Pancreas (tissue), 10 donors: Measurements from ENCODE around the gene PRICKLE2. TPM values are rescaled to one million over a fixed set of nuclear protein-coding genes. Genes with fewer than 3 reads are reported as not detected.

Experiments used
- ATAC-seq, 4 donors: fragments of 200-7000 bp; cut with Tn5 transposase; one replicate each; pipeline versions ENCODE4 v1.8.0 to v1.9.1; 2020; ENCODE audit warnings: mild to moderate bottlenecking in 4 of 4, moderate library complexity in 4 of 4
- DNase-seq, 6 donors: peaks; one replicate each; pipeline ENCODE4 v3.0.0-alpha.2; 2020
- FAIRE-seq: peaks from 2 replicates; lab custom pipeline; 2012; peaks lifted over from hg19 to GRCh38; lab: Jason Lieb, UNC
- H3K27ac ChIP-seq, 4 donors: fragments of 200-600 bp; sonication (generic); 1 replicate in 3 of 4; 2 replicates in 1 of 4; pipeline versions ENCODE4 v1.5.0 to v1.8.0; 2020
- H3K27me3 ChIP-seq, 4 donors: fragments of 200-600 bp; one replicate each; pipeline ENCODE4 v1.8.0; 2021
- H3K36me3 ChIP-seq, 3 donors: fragments of 200-600 bp; sonication (generic) in 1 of 3; one replicate each; pipeline versions ENCODE4 v1.5.0 to v1.8.0; 2020 to 2021
- H3K4me1 ChIP-seq, 3 donors: fragments of 200-600 bp; one replicate each; pipeline ENCODE4 v1.8.0; 2021
- H3K4me3 ChIP-seq, 4 donors: fragments of 200-600 bp; sonication (generic) in 2 of 4; one replicate each; pipeline versions ENCODE4 v1.5.0 to v1.8.0; 2020 to 2021
- H3K9me3 ChIP-seq, 4 donors: fragments of 200-600 bp; one replicate each; pipeline ENCODE4 v1.8.0; 2021
- WGBS, 2 donors: extraction: QIAGEN DNeasy Blood & Tissue Kit; methylation state at CpG; one replicate each; pipeline ENCODE4 v1.1.7; 2013; 5-methylcytosine and 5-hydroxymethylcytosine counted together
- intact Hi-C, 3 donors: fragments of 100-400 bp; cut with DNase I; formaldehyde crosslinking; loops; one replicate each; pipeline versions ENCODE4 v1.11.1 to v1.14.2; 2022
- polyA plus RNA-seq, 2 donors: library from polyadenylated mRNA; stranded (reverse); fragments of 200-250 nt; gene quantifications; one replicate each; pipeline ENCODE4 v1.2.3, GENCODE V29; 2013
- total RNA-seq, 6 donors: library from RNA; stranded (reverse); fragmentation: NEBNext Ultra II Directional in 4 of 6; extraction: Animal tissue kit (Norgen Biotek cat#: 25700) in 4 of 6; gene quantifications; one replicate each; pipeline versions ENCODE4 v1.2.1 to v1.2.4, GENCODE V29; 2021 to 2023
- TF ChIP-seq, protein P1 (sequence below), 4 donors: fragments of 200-600 bp; sonication (generic) in 3 of 4; IDR thresholded peaks; one replicate each; pipeline versions ENCODE4 v1.5.0 to v1.8.0; 2021; ENCODE audit warnings: antibody characterized with exemption in 4 of 4
- donor health status: healthy with polysubstance abuse.
- donor health status: DM: no; HTN: no; CAD: no; lungs with moderate emphysema.
- donor health status: DM: no; HTN: no; CAD: no.
- donor health status: control.
- donor health status: control.
- donor health status: Bipolar disorder and iron deficiency.
- donor health status: DM: yes; HTN: yes; CAD: no.
- donor health status: DM: no; HTN: no; CAD: no.
- donor health status: DM: no; HTN: no; CAD: no.
- donor health status: DM: yes; HTN: yes; CAD: no.

Gene PRICKLE2
- total and polyA plus RNA-seq, 8 donors, result 1.5 to 13.9 (median 7.2) TPM

DNA sequence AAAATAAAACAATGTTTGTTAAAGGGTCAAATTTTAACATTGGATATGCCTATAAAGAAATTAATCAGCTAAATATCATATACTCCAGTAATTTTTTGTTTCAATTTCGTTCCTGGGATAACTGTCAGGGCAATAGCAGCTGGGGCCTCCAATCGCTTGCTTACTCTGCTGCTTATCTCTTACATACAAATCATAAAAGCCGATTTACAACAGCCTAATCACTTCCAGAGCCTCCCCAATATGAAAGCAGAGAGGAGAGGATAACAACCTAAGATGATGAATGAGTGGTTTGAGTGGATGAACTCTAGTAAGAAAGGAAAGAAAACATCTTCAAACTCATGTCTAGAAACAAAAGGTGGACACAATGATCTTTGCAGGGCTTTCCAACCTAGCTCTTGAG lies 121.3 kb downstream of the PRICKLE2 start:
- no peak for FAIRE-seq

DNA sequence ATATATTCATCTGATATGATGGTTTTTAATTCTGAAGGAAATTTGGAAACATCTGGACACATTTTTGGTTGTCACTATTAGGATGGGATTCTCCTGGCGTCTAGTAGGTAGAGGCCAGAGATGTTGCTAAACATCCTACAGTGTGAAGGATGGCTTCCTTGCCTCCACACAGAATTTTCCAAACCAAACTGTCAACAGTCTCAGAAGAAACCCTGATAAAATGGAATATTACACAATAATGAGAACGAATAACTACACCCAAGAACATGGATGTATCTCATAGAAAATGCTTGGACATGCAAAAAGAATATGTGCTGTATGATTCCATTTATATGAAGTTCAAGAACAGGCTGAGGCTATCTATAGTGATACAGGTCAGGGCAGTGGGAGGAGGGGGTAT lies 122.1 kb downstream of the PRICKLE2 start:
- TF ChIP-seq, protein P1, sequence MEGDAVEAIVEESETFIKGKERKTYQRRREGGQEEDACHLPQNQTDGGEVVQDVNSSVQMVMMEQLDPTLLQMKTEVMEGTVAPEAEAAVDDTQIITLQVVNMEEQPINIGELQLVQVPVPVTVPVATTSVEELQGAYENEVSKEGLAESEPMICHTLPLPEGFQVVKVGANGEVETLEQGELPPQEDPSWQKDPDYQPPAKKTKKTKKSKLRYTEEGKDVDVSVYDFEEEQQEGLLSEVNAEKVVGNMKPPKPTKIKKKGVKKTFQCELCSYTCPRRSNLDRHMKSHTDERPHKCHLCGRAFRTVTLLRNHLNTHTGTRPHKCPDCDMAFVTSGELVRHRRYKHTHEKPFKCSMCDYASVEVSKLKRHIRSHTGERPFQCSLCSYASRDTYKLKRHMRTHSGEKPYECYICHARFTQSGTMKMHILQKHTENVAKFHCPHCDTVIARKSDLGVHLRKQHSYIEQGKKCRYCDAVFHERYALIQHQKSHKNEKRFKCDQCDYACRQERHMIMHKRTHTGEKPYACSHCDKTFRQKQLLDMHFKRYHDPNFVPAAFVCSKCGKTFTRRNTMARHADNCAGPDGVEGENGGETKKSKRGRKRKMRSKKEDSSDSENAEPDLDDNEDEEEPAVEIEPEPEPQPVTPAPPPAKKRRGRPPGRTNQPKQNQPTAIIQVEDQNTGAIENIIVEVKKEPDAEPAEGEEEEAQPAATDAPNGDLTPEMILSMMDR (IDR thresholded peaks at IDR 0.05), result no peak
- intact Hi-C loops, result no loop called here
- 96 to 97% methylated on average over 2 of the region's 2 CpGs for WGBS, 2 donors

More for the DNA sequence above, 121.3 kb downstream of the PRICKLE2 start:
- H3K4me3 ChIP-seq, result no peak overlapping the region
- TF ChIP-seq, protein P1 (IDR thresholded peaks at IDR 0.05), result no peak
- H3K36me3 ChIP-seq, result peaks cover 0 to 5% (median 3%) of the 10 kb centered on the region in 3 donors
- no peak for ATAC-seq
- H3K9me3 ChIP-seq, result no peaks in the 10 kb centered on the region
- no peak overlapping the region for H3K27ac ChIP-seq
- WGBS, 2 donors, result 67 to 68% methylated on average over 3 of the region's 3 CpGs
- intact Hi-C loops, result no loop called here
- H3K27me3 ChIP-seq, result no peaks in the 10 kb centered on the region
- no peak for DNase-seq
- H3K4me1 ChIP-seq, result no peaks in the 10 kb centered on the region

DNA sequence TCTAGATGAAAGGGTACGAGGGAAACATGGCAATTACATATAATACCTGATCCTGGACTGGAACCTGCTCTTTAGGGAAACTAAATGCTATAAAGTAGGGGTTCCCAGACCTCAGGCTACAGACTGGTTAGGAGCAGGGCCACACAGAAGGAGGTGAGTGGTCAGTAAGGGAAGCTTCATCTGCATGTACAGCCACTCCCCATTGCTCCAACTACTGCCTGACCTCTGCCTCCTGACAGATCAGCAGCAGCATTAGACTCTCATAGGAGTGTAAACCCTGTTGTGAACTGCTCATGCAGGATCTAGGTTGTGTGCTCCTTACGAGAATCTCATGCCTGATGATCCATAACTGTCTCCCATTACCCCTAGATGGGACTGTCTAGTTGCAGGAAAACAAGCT lies 123.1 kb downstream of the PRICKLE2 start:
- H3K36me3 ChIP-seq, result peaks cover 0 to 5% (median 3%) of the 10 kb centered on the region in 3 donors
- no peaks in the 10 kb centered on the region for H3K27me3 ChIP-seq
- H3K27ac ChIP-seq, result no peak overlapping the region
- intact Hi-C loops, result no loop called here
- H3K9me3 ChIP-seq, result no peaks in the 10 kb centered on the region
- TF ChIP-seq, protein P1 (IDR thresholded peaks at IDR 0.05), result no peak
- 88 to 93% methylated on average over 2 of the region's 2 CpGs for WGBS, 2 donors
- no peak for DNase-seq
- H3K4me1 ChIP-seq, result no peaks in the 10 kb centered on the region
- no peak overlapping the region for H3K4me3 ChIP-seq
- no peak for FAIRE-seq
- ATAC-seq, result no peak

More for the DNA sequence above, 122.1 kb downstream of the PRICKLE2 start:
- Histone ChIP-seq H3K27ac (no peak overlapping the region), H3K36me3 (peaks cover 0 to 5% (median 3%) of the 10 kb centered on the region in 3 donors), H3K9me3 (no peaks in the 10 kb centered on the region), H3K27me3 (no peaks in the 10 kb centered on the region), H3K4me1 (no peaks in the 10 kb centered on the region), H3K4me3 (no peak overlapping the region)
- no peak for DNase-seq
- no peak for FAIRE-seq
- no peak for ATAC-seq

DNA sequence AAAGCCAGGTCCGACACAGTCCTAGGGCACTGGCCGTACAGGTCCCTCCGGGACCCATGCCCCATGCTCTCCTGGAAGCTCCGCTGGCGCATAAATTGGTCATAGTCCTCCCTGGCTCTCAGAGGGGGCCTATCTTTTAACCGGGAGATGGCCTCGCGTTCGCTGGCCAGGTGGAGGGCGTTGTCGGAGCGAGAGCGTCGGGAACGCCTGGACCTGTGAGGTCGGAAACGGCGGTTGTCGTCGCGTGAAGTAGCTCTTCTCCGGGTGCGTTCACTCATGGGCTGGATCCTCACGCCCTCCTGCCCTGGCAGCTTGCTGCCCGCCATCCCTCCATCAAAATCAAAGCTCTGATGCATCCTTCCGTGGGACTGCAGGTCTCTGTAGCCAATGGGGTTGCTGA lies 126.0 kb downstream of the PRICKLE2 start:
- ATAC-seq (no peak), DNase-seq (no peak), FAIRE-seq (no peak)
- Histone ChIP-seq H3K4me1 (no peaks in the 10 kb centered on the region), H3K27ac (no peak overlapping the region), H3K36me3 (peaks cover 0 to 5% (median 3%) of the 10 kb centered on the region in 3 donors), H3K4me3 (no peak overlapping the region), H3K27me3 (no peaks in the 10 kb centered on the region), H3K9me3 (no peaks in the 10 kb centered on the region)
- intact Hi-C loops, result no loop called here
- 97 to 98% methylated on average over 26 of the region's 26 CpGs for WGBS, 2 donors
- TF ChIP-seq, protein P1 (IDR thresholded peaks at IDR 0.05), result no peak

DNA sequence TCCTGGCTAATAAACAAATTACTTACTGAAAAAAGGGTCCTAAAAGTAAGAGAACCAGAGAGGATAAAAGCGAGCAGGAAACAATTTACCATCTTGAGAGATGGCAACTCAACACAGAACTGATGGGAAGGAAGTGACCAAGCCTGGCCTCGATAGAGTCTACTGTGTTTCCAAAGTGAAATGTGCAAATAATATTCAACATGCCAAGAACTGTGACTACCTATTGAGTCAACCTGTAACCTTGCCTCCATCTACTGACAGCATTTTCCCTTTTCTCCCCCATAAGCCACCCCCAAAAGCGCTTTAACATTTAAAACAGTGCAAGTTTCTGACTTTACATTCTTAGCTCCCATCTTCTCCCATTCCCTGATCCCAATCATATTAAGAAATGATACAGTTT lies 126.6 kb downstream of the PRICKLE2 start:
- Histone ChIP-seq H3K9me3 (no peaks in the 10 kb centered on the region), H3K4me1 (no peaks in the 10 kb centered on the region), H3K27me3 (no peaks in the 10 kb centered on the region), H3K36me3 (peaks cover 0 to 5% (median 3%) of the 10 kb centered on the region in 3 donors), H3K4me3 (no peak overlapping the region), H3K27ac (no peak overlapping the region)
- no peak for FAIRE-seq
- no peak for DNase-seq
- intact Hi-C loops, result no loop called here
- no peak for ATAC-seq
- TF ChIP-seq, protein P1 (IDR thresholded peaks at IDR 0.05), result no peak
- WGBS, 2 donors, result 79 to 89% methylated on average over 3 of the region's 3 CpGs
